ENCODE data around the gene PIGM. TPM values are rescaled to one million over a fixed set of nuclear protein-coding genes. Genes with fewer than 3 reads are reported as not detected.

PIGM gene
- polyA plus RNA-seq, 2 of the 4 experiments (the other 2 are of a cell fraction), result 5.0 to 7.2 TPM

- ATAC-seq, result no peak
- Histone ChIP-seq H3K4me1 (peaks cover 7% of the 10 kb centered on the region; the same call in 2 of the 3 replicates), H3K27ac (no peak overlapping the region), H3K4me3 (no peak overlapping the region), H3K4me2 (no peak overlapping the region), H3K9me3 (no peaks in the 10 kb centered on the region)
- CTCF ChIA-PET, result interaction anchor here (1.1 to 13.5 kb wide), 6 partner anchors 9 to 87 kb away, joined by 3 to 166 read pairs (median 5); no protein-coding TSS in a partner anchor
- TF ChIP-seq CTCF (IDR thresholded peaks at IDR 0.05), result no peak
- no peak for TF ChIP-seq EP300 (IDR thresholded peaks at IDR 0.05)
- no peak for TF ChIP-seq CBX2 (IDR thresholded peaks at IDR 0.05; ENCODE audit: borderline replicate concordance, low read depth)
- no peak for TF ChIP-seq MYC (IDR thresholded peaks at IDR 0.05; ENCODE audit: borderline replicate concordance, low read length)
- no peak for TF ChIP-seq SMC3 (IDR thresholded peaks at IDR 0.05)
- DNase-seq (ENCODE audit: low read depth in 1 of 2, low spot score in 1 of 2), result no peak
- 84% methylated on average over 1 of the region's 1 CpG for WGBS (ENCODE audit: missing lambda C conversion rate)
- POLR2A ChIA-PET, result no interaction called here
- FAIRE-seq, result no peak
Measured at GRCh38 chr1:160025314-160025713, 6.5 kb downstream of the PIGM start.

DNA sequence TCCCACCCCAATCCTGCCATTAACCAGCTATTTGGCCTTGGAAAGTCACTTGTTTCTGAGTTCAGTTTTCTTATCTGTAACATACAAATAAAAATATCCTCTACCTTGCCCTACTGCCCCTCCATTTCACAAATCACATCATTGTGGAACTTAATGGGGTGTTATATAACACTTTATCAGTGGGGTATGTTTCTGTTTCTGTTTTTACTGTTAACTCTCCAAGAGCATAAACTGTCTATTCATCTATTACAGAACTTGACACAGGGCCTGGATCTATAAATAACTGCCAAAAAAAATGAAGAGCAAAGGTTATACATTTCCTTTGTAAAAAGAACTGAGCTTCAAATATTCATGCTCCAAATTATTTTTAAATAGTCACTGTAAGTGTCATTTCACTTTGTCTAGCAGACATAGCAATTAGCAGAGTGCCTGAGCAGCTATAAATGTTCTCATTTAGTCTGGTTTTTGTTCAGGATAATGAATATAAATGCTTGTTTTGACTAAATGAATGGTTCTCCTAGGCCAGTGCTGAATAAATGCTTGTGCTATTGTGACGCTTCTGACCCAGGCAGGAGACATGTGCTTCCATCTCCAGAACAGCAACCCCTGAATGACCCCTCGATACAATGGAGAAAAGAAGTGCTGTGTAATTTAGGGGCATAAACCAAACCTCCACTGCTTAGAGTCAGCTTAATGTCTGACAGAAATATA is 7.4 kb downstream of the PIGM start:
- CTCF ChIA-PET, result interaction anchor here (0.8 to 13.5 kb wide), 7 partner anchors 8 to 170 kb away, joined by 3 to 166 read pairs (median 3); no protein-coding TSS in a partner anchor

DNA sequence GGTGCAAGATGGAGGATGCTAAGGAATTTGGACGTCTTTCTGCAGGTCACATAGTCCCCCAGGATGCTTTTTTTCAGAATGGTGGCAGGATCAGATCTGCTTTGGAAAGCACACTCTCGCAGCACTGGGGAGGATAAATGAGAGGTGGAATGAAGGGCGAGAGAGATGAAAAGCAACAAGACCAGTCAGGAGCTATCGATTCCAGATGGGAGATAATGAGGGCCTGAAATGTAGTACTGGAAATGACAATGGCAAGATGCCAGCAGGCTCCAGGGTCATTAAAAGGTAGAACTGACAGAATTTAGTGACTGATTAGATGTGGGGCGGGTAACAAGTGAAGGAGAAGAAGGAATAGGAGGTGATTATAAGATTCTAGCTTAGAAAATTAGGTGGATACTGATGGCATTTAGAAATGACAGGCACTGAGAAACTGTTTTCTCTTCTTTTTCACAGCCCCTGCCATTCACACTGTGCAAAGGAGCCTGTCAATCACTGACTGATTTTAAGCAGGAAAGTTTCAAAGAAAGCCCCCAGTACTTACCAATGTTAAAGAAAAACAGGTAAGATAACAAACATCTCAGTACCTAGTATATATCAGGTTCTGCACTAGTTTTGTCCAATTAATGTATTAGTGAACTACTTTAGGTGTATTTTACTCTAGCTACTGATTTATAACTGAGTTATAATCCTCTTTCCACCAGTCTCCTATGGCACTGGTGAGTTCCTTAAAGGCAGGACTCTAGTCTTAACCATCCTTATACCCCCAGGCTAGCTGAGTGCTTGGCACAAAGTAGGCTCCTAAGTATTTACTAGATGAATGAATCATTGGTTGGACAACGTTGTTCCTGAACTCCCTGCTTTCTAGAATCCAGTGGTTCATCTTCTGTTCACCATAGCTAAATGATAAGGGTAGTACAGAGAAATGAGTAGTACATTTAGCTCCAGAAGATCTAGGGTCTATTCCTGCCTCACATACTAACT is 9.2 kb downstream of the PIGM start:
- Histone ChIP-seq H3K4me3 (no peak overlapping the region), H3K27ac (no peak overlapping the region), H3K4me1 (peaks cover 17% of the 10 kb centered on the region; the same call in 2 of the 3 replicates), H3K9me3 (no peaks in the 10 kb centered on the region), H3K4me2 (no peak overlapping the region)
- POLR2A ChIA-PET, result no interaction called here
- no peak for FAIRE-seq
- no peak for DNase-seq (ENCODE audit: low read depth in 1 of 2, low spot score in 1 of 2)
- CTCF ChIA-PET, result interaction anchor here (1.1 to 13.5 kb wide), 4 partner anchors 18 to 181 kb away, joined by 3 to 166 read pairs (median 3); no protein-coding TSS in a partner anchor
- 42% methylated on average over 6 of the region's 6 CpGs for WGBS (ENCODE audit: missing lambda C conversion rate)
- ATAC-seq, result peak in 1 of 2 experiments; percentile 40; a peak in 3 of 6 replicates
- TF ChIP-seq ELK1 (IDR thresholded peaks at IDR 0.05; ENCODE audit: low read depth, low read length), result no peak
- no peak for TF ChIP-seq ZC3H11A (IDR thresholded peaks at IDR 0.05)
- TF ChIP-seq POLR2A (IDR thresholded peaks at IDR 0.05; ENCODE audit: low read length), result no peak
- TF ChIP-seq E2F6 (IDR thresholded peaks at IDR 0.05; ENCODE audit: borderline replicate concordance, low read depth), result no peak
- TF ChIP-seq, protein P1, sequence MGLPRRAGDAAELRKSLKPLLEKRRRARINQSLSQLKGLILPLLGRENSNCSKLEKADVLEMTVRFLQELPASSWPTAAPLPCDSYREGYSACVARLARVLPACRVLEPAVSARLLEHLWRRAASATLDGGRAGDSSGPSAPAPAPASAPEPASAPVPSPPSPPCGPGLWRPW (IDR thresholded peaks at IDR 0.05), result no peak
- no peak for TF ChIP-seq MYC (IDR thresholded peaks at IDR 0.05; ENCODE audit: borderline replicate concordance, low read length)
- TF ChIP-seq FOSB (CRISPR knock-in tag; IDR thresholded peaks at IDR 0.05), result no peak
- no peak for TF ChIP-seq RCOR1 (IDR thresholded peaks at IDR 0.05; ENCODE audit: low read depth, low read length)

More for the DNA sequence above, 7.4 kb downstream of the PIGM start:
- POLR2A ChIA-PET, result no interaction called here
- TF ChIP-seq FOSL2 (IDR thresholded peaks at IDR 0.05) (no peak), FOSL2 (CRISPR knock-in tag; IDR thresholded peaks at IDR 0.05) (no peak), MAFK (IDR thresholded peaks at IDR 0.05; ENCODE audit: partially characterized antibody) (no peak), ZSCAN20 (CRISPR knock-in tag; IDR thresholded peaks at IDR 0.05) (no peak), RCOR1 (IDR thresholded peaks at IDR 0.05; ENCODE audit: low read depth, low read length) (no peak)
- TF ChIP-seq, protein P2, sequence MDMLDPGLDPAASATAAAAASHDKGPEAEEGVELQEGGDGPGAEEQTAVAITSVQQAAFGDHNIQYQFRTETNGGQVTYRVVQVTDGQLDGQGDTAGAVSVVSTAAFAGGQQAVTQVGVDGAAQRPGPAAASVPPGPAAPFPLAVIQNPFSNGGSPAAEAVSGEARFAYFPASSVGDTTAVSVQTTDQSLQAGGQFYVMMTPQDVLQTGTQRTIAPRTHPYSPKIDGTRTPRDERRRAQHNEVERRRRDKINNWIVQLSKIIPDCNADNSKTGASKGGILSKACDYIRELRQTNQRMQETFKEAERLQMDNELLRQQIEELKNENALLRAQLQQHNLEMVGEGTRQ (IDR thresholded peaks at IDR 0.05), result no peak
- FAIRE-seq, result no peak
- no peak for DNase-seq (ENCODE audit: low read depth in 1 of 2, low spot score in 1 of 2)
- Histone ChIP-seq H3K4me1 (peaks cover 7% of the 10 kb centered on the region; the same call in 1 of the 3 replicates), H3K9me3 (no peaks in the 10 kb centered on the region), H3K27ac (no peak overlapping the region), H3K4me3 (no peak overlapping the region), H3K4me2 (no peak overlapping the region)
- ATAC-seq, result no peak
- WGBS (ENCODE audit: missing lambda C conversion rate), result 80% methylated on average over 2 of the region's 2 CpGs

All from A549 (cell line).